RPMI7951 (cell line): ENCODE results near the gene SLC5A11. TPM values are rescaled to one million over a fixed set of nuclear protein-coding genes. Genes with fewer than 3 reads are reported as not detected.
"Not testable (repeated sequence)": the region's sequence is repeated elsewhere in the genome, so short reads cannot be mapped to it uniquely, and the experiment has no call there.

ENCODE experiments used
- DNase-seq: peaks from one replicate; pipeline ENCODE4 v3.0.0-alpha.2; 2012; ENCODE audit warnings: low read depth
- total RNA-seq: library from RNA; depleted of rRNA; stranded (reverse); fragments of >200 nt; shearing (Covaris generic); gene quantifications from 2 replicates; pipeline ENCODE4 v1.2.3, GENCODE V29; 2014

Gene SLC5A11
- total RNA-seq, 1 experiment from 2014 or later, result not detected

DNA sequence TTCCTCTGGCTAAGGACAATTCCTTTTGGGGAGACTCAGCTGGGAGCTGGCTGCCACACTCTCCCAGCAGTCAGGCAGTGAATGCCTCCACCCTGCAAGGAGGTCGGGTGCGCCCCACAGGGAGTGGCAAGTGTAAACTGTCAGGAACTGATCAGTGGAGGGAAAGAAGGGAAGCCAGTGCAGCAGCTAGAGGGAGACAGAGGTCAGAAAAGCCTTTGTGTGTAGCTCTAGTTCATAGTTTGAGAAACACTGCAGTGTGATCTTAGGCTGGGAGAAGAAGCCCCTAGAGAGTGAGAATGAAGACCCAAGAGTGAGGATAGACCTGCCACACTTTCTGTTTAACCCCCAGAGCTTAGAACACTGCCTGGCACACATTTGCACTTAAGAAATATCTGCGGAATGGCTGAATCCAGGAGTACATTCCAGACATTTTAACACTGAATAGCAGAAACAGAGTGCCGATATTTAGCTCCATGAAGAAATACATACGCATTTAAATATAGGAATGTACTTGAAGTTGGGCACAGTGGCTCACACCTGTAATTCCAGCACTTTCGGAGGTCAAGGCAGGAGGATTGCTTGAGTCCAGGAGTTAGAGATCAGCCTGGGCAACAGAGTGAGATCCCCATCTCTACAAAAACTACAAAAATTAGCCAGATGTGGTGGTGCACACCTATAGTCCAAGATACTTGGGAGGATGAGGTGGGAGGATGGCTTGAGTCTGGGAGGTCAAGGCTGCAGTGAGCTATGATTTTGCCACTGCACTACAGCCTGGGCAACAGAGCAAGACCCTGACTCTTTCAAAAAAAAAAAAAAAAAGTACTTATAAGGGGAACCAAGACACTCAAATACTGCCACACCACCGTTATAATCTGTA is 11.1 kb upstream of the SLC5A11 start:
- peak; percentile 45 for DNase-seq

GRCh38 chr16:24836836-24837235 is 8.9 kb upstream of the SLC5A11 start:
- DNase-seq, result no peak

- no peak for DNase-seq
Observed at GRCh38 chr16:24837969-24838368, 7.8 kb upstream of the SLC5A11 start.

DNA sequence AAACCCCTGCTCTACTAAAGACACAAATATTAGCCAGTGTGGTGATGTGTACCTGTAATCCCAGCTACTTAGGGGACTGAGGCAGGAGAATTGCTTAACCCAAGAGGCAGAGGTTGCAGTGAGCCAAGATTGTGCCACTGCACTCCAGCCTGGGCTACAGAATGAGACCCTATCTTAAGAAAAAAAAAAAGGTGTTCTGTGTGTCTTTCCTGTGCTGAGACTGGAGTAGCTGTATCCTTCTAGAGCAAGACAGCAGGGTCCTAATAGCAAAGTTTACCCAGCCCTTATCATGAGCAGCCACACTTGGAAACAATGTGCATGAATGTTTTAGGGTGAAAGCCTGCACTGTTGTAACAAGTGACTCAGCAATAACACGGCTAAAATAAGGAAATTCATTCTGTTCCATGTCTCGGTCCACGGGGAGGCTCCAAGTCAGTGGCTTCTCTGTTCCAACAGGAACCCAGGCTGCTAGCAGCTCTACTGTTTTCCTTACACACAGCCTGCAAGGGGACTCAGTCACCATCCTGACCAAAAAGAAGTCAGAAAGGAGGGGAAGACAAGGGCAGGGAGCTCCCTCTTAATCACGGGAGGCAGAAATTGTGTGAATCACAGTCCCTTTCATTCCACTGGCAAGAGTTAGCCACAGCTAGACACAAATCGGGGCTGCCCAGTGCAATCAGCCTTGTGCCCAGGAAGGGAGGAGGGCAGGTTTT is 7.1 kb upstream of the SLC5A11 start:
- peak; percentile 59 for DNase-seq

- no peak for DNase-seq
Observed at GRCh38 chr16:24839347-24839972, 6.3 kb upstream of the SLC5A11 start.

- DNase-seq, result no peak
Observed at GRCh38 chr16:24841291-24841690, 4.5 kb upstream of the SLC5A11 start.

DNA sequence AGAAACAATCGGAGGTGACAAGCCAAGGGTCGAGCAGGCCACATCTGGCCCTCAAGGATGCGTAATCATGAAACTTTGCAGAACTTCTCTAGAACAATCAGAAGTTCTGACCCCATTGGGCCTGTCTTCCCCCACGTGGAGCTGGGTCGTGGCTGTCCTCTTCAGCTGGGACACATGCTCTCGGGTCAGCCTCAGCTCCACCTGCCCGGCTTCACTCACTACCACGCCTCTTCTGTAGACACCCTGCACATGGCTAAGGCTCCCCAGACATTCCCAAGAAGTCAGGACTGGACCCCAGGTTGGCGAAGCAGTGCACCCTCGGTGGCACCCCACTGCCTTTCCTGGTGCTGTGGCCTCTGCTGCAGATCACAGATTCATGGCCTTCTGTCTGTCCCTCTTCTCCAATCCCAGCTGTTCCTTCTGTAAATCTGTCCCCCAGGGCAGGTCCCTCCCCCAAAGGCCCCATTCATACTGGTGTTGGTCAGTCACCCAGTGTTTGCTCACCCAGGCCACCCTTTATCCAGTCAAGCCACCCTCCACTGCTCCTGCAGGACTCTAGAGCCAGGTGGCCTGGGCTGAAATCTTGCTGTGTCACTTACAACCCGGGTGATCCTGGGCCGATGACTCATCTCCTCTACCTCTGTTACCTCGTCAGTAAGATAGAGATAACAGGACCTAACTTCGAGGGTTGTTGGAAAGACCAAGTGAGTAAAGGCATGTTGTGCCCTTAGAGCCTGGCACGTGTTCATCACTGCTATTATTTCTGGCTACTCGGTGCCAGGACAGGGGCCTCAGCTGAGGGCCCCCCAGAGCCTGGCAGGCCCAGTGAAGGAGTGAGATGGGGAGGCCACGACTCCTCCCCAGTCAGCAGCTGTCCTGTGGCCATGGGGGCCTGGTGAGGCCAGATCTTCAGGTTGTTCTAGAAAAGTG is 1.4 kb upstream of the SLC5A11 start:
- DNase-seq, result peak; percentile 42

DNA sequence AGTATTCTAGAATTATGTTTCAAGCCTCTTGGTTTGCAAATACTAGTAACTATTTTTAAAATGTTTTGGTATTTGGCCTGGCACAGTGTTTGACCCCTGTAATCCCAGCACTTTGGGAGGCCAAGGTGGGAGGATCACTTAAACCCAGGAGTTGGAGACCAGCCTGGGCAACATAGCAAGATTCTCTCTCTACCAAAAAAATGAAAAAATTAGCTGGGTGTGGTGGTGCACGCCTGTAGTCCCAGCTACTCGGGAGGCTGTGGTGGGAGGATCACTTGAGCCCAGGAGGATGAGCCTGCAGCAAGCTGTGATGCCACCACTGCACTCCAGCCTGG is 765 bp upstream of the SLC5A11 start:
- not testable (repeated sequence) for DNase-seq

GRCh38 chr16:24846548-24847357 is 990 bp downstream of the SLC5A11 start:
- DNase-seq, result no peak

- DNase-seq, result no peak
Observed at GRCh38 chr16:24847358-24847664, 1.5 kb downstream of the SLC5A11 start.

GRCh38 chr16:24848065-24848464 is 2.3 kb downstream of the SLC5A11 start:
- peak; percentile 85 for DNase-seq

GRCh38 chr16:24849641-24850040 is 3.9 kb downstream of the SLC5A11 start:
- DNase-seq, result no peak

DNA sequence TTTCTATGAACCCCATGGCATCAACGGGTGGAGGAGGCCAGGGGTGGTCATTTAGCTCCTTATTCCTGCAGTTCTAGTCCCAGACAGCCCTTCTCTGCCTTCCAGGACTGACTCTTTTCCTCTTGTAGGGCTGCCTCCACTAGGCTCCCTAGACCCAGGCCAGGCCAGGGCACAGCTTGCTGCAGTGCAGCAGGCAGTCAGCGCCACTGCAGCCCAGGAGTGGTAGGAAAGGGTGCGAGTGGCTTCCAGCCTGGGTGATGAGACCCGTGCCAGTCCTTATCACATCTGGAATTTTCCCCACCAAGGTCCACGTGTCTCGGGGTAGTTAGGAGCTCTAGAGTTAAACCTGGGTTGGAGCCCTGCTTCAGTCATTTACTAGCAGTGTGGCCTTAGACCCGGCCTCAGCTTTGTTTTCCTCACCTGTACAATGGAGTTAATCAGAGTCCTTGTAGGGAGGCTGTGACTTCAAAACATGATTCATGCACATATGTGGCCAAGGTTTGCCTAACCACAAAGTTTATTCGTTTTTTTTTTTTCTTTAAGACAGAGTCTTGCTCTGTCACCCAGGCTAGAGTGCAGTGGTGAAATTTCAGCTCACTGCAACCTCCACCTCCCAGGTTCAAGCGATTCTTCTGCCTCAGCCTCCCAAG is 4.7 kb downstream of the SLC5A11 start:
- DNase-seq, result peak; percentile 73

GRCh38 chr16:24851700-24852099 is 5.9 kb downstream of the SLC5A11 start:
- DNase-seq, result peak; percentile 55

GRCh38 chr16:24852281-24852721 is 6.5 kb downstream of the SLC5A11 start:
- peak; percentile 70 for DNase-seq

GRCh38 chr16:24853169-24853824 is 7.5 kb downstream of the SLC5A11 start:
- DNase-seq, result peak; percentile 37

GRCh38 chr16:24853830-24854229 is 8.1 kb downstream of the SLC5A11 start:
- peak; percentile 88 for DNase-seq

DNA sequence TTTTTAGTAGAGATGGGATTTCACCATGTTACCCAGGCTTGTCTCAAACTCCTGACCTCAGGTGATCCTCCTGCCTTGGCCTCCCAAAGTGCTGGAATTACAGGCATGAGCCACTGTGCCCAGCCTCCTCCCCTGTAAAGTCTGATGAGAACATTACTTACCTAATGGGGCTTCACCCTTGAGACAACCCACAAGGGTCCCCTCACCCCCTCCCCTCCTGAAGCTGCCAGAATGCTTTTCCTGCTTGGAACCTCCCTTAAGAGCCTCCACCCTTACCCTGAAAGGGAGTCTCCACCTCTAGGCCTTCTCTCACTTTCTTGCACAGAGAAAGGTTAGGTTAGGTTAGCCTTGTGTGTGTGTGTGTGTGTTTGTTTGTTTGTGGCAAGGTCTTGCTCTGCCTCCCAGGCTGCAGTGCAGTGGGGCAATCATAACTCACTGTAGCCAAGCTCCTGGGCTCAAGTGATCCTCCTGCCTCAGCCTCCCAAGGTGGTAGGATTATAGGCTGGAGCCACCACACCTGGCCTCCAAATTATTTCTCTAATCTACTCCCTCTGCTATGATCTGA is 8.9 kb downstream of the SLC5A11 start:
- DNase-seq, result no peak

DNA sequence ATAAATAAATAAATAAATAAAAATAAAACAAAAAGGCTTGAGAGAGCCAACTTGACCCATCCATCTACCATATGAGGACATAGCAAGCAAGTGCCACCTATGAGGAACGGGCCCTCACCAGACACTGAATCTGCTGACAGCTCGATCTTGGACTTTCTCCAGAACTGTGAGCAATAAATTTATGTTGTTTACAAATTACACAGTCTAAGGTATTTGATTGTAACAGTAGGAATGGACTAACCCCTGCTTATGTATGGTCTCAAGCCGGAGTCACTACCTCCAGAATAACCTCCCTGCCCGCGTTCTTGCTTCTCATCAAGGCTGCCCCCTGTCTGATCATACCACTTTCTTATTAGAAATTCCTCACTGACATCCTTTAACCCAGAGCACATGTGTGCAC is 9.9 kb downstream of the SLC5A11 start:
- peak; percentile 6 for DNase-seq
